Vein endothelial cell (primary cell): Measurements from ENCODE around the gene CHMP1B. TPM values are rescaled to one million over a fixed set of nuclear protein-coding genes. Genes with fewer than 3 reads are reported as not detected.

Experiments used
- total RNA-seq: library from RNA; depleted of rRNA; stranded (reverse); fragments of >200 nt; gene quantifications from 2 replicates; pipeline ENCODE4 v1.2.3, GENCODE V29; 2012

CHMP1B gene
- total RNA-seq, result 48.3 and 49.6 TPM in 2 replicates

GRCh38 chr18:11851146-11851805 lies at the start of gene CHMP1B:
Gene CHMP1B (plus strand): TSS chr18:11851413. CDS start chr18:11851512, 99 bp downstream.

Other genes starting within 250 kb of the CHMP1B start
- gene SLC35G4, start 241.8 kb upstream of the CHMP1B start, total RNA-seq, result not detected in 2 replicates
- under 0.01 and 1.1 TPM in 2 replicates for gene GNAL, start 162.1 kb upstream of the CHMP1B start, total RNA-seq
- gene MPPE1, start 56.9 kb downstream of the CHMP1B start, total RNA-seq, result 15.7 and 17.3 TPM in 2 replicates
- 2.4 and 2.9 TPM in 2 replicates for gene IMPA2, start 130.1 kb downstream of the CHMP1B start, total RNA-seq
- not detected in 2 replicates for gene ANKRD62, start 242.4 kb downstream of the CHMP1B start, total RNA-seq